Measurements from ENCODE around the gene AP1G1.

GRCh38 chr16:71846431-71846830 lies 37.8 kb upstream of the AP1G1 start:
- TF ChIP-seq POLR2A (IDR thresholded peaks at IDR 0.05; ENCODE audit: low read length) = no peak
- no peak for TF ChIP-seq SREBF2 (IDR thresholded peaks at IDR 0.05)
- TF ChIP-seq ZNF302 (CRISPR knock-in tag; IDR thresholded peaks at IDR 0.05) = no peak
- TF ChIP-seq, protein P1, sequence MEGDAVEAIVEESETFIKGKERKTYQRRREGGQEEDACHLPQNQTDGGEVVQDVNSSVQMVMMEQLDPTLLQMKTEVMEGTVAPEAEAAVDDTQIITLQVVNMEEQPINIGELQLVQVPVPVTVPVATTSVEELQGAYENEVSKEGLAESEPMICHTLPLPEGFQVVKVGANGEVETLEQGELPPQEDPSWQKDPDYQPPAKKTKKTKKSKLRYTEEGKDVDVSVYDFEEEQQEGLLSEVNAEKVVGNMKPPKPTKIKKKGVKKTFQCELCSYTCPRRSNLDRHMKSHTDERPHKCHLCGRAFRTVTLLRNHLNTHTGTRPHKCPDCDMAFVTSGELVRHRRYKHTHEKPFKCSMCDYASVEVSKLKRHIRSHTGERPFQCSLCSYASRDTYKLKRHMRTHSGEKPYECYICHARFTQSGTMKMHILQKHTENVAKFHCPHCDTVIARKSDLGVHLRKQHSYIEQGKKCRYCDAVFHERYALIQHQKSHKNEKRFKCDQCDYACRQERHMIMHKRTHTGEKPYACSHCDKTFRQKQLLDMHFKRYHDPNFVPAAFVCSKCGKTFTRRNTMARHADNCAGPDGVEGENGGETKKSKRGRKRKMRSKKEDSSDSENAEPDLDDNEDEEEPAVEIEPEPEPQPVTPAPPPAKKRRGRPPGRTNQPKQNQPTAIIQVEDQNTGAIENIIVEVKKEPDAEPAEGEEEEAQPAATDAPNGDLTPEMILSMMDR (IDR thresholded peaks at IDR 0.05) = no peak
- TF ChIP-seq BHLHE40 (IDR thresholded peaks at IDR 0.05; ENCODE audit: low read depth, low read length) = no peak
- TF ChIP-seq RAD21 (conservative IDR thresholded peaks at IDR 0.05 in 1 of 2, IDR thresholded peaks at IDR 0.05 in 1 of 2) = no peak
- TF ChIP-seq CHD2 (IDR thresholded peaks at IDR 0.05; ENCODE audit: low read length, partially characterized antibody) = no peak
